Activated T-helper 1 cell treated with anti-CD3 and anti-CD28 coated beads, Interleukin-12 subunit alpha, Interleukin-12 subunit beta, Interleukin-2, Interleukin-4 antibody, amounts not matched to agents 30 ng/mL and 10 ng/mL and 1 ng/mL, durations not matched to agents 14 hours and 24 hours and 36 hours (primary cell): ENCODE data around the gene BCAM. TPM values are rescaled to one million over a fixed set of nuclear protein-coding genes. Genes with fewer than 3 reads are reported as not detected.
"Not testable (repeated sequence)": the region's sequence is repeated elsewhere in the genome, so short reads cannot be mapped to it uniquely, and the experiment has no call there.

Experiments
- DNase-seq: peaks from one replicate; pipeline ENCODE4 v3.0.0; 2021; ENCODE audit warnings: low spot score
- H3K27ac Mint-ChIP-seq: one replicate; pipeline ENCODE4 v1.8.0; 2021; ENCODE audit warnings: mild to moderate bottlenecking, mixed read lengths
- H3K27me3 Mint-ChIP-seq: one replicate; pipeline ENCODE4 v1.8.0; 2022; ENCODE audit warnings: mild to moderate bottlenecking, moderate library complexity, mixed read lengths; ENCODE audit not compliant: insufficient read depth
- H3K36me3 Mint-ChIP-seq: one replicate; pipeline ENCODE4 v1.8.0; 2021; ENCODE audit warnings: low read depth, mixed read lengths
- H3K4me1 Mint-ChIP-seq: one replicate; pipeline ENCODE4 v1.8.0; 2021; ENCODE audit warnings: low read depth, mixed read lengths
- H3K4me3 Mint-ChIP-seq: one replicate; pipeline ENCODE4 v1.8.0; 2021; ENCODE audit warnings: mild to moderate bottlenecking, moderate library complexity, mixed read lengths
- H3K9me3 Mint-ChIP-seq: one replicate; pipeline ENCODE4 v1.8.0; 2021; ENCODE audit warnings: mixed read lengths
- intact Hi-C: fragments of 100-400 bp; cut with micrococcal nuclease; formaldehyde crosslinking; loops from one replicate; pipeline ENCODE4 v1.15.1; 2024
- total RNA-seq: library from RNA; stranded (reverse); gene quantifications from 2 replicates; pipeline ENCODE4 v1.2.3, GENCODE V29; 2022

The BCAM gene
- total RNA-seq, 1 donor from 2014 or later: not detected

DNA sequence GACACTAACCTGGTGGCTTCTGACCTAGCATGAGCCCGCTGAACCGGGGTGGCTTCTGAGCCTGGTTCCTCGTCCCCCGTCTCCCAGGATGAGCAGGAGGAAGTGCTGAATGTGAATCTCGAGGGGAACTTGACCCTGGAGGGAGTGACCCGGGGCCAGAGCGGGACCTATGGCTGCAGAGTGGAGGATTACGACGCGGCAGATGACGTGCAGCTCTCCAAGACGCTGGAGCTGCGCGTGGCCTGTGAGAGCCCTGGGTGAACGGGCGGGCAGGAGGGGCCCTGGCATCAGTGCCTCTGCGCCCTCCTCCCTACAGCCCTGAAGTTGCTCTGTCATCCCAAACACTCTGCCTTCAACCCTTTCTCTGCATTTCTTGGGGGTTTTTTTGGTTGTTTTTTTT lies 5.6 kb downstream of the BCAM start:
- Mint-ChIP-seq H3K9me3 (no peaks in the 10 kb centered on the region), H3K4me3 (no peak overlapping the region), H3K27ac (no peak overlapping the region), H3K4me1 (no peaks in the 10 kb centered on the region), H3K27me3 (peaks cover 4% of the 10 kb centered on the region), H3K36me3 (no peaks in the 10 kb centered on the region)
- no peak for DNase-seq
- intact Hi-C loops: no loop called here

GRCh38 chr19:44816301-44816700 lies 7.4 kb downstream of the BCAM start:
- Mint-ChIP-seq H3K36me3 (no peaks in the 10 kb centered on the region), H3K27ac (no peak overlapping the region), H3K27me3 (peaks cover 1% of the 10 kb centered on the region), H3K4me1 (no peaks in the 10 kb centered on the region), H3K9me3 (no peaks in the 10 kb centered on the region), H3K4me3 (no peak overlapping the region)
- no peak for DNase-seq
- intact Hi-C loops: no loop called here

- no peak overlapping the region for H3K27ac Mint-ChIP-seq
- intact Hi-C loops: no loop called here
- H3K36me3 Mint-ChIP-seq: no peaks in the 10 kb centered on the region
- no peak overlapping the region for H3K4me3 Mint-ChIP-seq
- DNase-seq: no peak
- peaks cover 1% of the 10 kb centered on the region for H3K27me3 Mint-ChIP-seq
- no peaks in the 10 kb centered on the region for H3K9me3 Mint-ChIP-seq
- H3K4me1 Mint-ChIP-seq: no peaks in the 10 kb centered on the region
Observed at GRCh38 chr19:44817725-44818465, 9.0 kb downstream of the BCAM start.

DNA sequence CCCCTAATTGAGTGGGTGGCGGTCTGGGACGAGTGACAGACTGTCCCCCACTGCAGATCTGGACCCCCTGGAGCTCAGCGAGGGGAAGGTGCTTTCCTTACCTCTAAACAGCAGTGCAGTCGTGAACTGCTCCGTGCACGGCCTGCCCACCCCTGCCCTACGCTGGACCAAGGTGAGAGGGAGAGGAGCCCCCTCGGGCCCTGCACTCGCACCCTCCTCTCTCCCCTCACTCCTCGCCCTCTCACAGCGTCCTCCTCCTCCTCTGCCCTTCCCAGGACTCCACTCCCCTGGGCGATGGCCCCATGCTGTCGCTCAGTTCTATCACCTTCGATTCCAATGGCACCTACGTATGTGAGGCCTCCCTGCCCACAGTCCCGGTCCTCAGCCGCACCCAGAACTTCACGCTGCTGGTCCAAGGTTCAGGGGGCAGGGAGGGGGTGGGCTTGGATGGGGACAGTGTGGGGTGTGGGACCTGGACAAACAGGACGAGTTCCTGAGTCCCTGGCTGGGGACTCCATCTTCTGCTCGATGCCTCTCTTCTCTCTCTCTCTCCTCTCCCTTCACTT lies 9.6 kb downstream of the BCAM start:
- DNase-seq: no peak
- intact Hi-C loops: no loop called here
- no peak overlapping the region for H3K27ac Mint-ChIP-seq
- peaks cover 1% of the 10 kb centered on the region for H3K27me3 Mint-ChIP-seq
- H3K4me1 Mint-ChIP-seq: no peaks in the 10 kb centered on the region
- H3K9me3 Mint-ChIP-seq: no peaks in the 10 kb centered on the region
- no peaks in the 10 kb centered on the region for H3K36me3 Mint-ChIP-seq
- no peak overlapping the region for H3K4me3 Mint-ChIP-seq

DNA sequence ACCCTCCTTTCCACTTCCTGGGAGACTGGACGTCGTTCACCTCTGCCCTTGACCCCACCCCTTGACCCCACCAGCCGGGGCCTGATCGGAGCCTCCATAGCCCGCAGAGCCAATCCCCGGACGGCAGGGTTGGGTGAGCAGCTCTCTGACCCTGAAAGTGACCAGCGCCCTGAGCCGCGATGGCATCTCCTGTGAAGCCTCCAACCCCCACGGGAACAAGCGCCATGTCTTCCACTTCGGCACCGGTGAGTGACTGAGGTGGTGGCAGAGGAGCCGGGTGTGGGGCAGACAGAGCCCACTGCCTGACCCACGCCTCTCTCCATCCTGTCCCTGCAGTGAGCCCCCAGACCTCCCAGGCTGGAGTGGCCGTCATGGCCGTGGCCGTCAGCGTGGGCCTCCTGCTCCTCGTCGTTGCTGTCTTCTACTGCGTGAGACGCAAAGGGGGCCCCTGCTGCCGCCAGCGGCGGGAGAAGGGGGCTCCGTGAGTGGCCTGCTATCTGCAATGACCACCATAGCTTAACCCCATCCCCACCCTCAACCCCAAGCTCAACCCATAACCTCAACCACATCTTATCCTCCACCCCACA lies 10.4 kb downstream of the BCAM start:
- H3K36me3 Mint-ChIP-seq: no peaks in the 10 kb centered on the region
- H3K9me3 Mint-ChIP-seq: no peaks in the 10 kb centered on the region
- no peak overlapping the region for H3K27ac Mint-ChIP-seq
- no peaks in the 10 kb centered on the region for H3K27me3 Mint-ChIP-seq
- no peak overlapping the region for H3K4me3 Mint-ChIP-seq
- no peak for DNase-seq
- no peaks in the 10 kb centered on the region for H3K4me1 Mint-ChIP-seq
- intact Hi-C loops: no loop called here

GRCh38 chr19:44820648-44821609 lies 12.0 kb downstream of the BCAM start:
- no peaks in the 10 kb centered on the region for H3K4me1 Mint-ChIP-seq
- no peak for DNase-seq
- intact Hi-C loops: no loop called here
- H3K27me3 Mint-ChIP-seq: peaks cover 6% of the 10 kb centered on the region
- no peaks in the 10 kb centered on the region for H3K36me3 Mint-ChIP-seq
- H3K27ac Mint-ChIP-seq: no peak overlapping the region
- no peaks in the 10 kb centered on the region for H3K9me3 Mint-ChIP-seq
- H3K4me3 Mint-ChIP-seq: no peak overlapping the region

- H3K4me3 Mint-ChIP-seq: no peak overlapping the region
- intact Hi-C loops: no loop called here
- H3K27me3 Mint-ChIP-seq: peaks cover 8% of the 10 kb centered on the region
- DNase-seq: no peak
- no peaks in the 10 kb centered on the region for H3K9me3 Mint-ChIP-seq
- H3K4me1 Mint-ChIP-seq: no peaks in the 10 kb centered on the region
- no peaks in the 10 kb centered on the region for H3K36me3 Mint-ChIP-seq
- H3K27ac Mint-ChIP-seq: no peak overlapping the region
Observed at GRCh38 chr19:44822177-44822576, 13.3 kb downstream of the BCAM start.

DNA sequence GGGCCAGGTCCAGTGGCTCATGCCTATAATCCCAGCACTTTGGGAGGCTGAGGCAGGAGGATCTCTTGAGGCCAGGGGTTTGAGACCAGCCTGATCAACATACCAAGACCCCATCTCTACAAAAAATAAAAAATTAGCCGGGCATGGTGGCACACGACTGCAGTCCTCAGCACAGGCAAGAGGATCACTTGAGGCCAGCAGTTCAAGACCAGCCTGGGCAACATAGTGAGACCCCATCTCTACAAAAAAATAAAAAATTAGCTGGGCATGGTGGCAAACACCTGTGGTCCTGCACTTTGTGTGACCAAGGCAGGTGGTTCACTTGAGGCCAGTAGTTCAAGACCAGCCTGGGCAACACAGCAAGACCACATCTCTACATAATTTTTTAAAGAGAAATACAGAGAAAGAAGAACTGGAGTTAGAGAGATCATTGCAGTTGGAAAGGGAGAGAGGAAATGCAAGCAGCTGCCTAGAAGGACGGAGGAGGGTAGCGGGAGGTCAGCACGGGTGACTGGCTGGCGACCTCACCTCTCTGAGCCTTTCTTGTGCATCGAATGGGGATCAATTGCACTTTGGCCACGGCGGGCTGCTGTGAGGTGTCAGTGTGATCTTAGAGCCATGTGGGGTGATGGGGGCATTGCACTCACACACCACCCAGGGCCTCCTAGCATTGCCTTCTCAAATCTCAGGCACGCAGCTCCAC lies 13.9 kb downstream of the BCAM start:
- H3K4me1 Mint-ChIP-seq: no peaks in the 10 kb centered on the region
- intact Hi-C loops: no loop called here

GRCh38 chr19:44823373-44823698 lies 14.4 kb downstream of the BCAM start:
- Mint-ChIP-seq H3K36me3 (no peaks in the 10 kb centered on the region), H3K9me3 (no peaks in the 10 kb centered on the region), H3K4me1 (no peaks in the 10 kb centered on the region), H3K27ac (no peak overlapping the region), H3K27me3 (peaks cover 8% of the 10 kb centered on the region), H3K4me3 (no peak overlapping the region)
- intact Hi-C loops: no loop called here
- DNase-seq: no peak

More for the DNA sequence above, 13.9 kb downstream of the BCAM start:
- Mint-ChIP-seq H3K4me3 (no peak overlapping the region), H3K27ac (no peak overlapping the region), H3K9me3 (no peaks in the 10 kb centered on the region), H3K36me3 (no peaks in the 10 kb centered on the region), H3K27me3 (peaks cover 8% of the 10 kb centered on the region)
- DNase-seq: no peak

DNA sequence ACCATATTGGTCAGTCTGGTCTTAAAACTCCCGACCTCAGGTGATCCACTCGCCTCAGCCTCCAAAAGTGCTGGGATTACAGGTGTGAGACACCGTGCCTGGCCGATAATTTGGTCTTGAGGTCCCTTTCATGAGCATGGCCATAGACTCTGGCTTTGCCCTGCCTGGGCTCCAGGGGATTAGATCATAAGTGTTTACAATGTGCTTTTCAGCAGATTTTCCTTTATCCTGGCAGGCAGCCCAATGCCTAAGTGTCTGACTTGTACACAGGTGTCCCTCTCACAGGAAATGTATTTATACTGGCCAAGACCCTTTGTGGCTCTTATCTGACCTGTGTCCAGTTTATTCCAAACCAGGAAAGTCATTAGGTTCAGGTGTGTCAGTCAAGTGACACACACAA lies 15.9 kb downstream of the BCAM start:
- H3K27me3 Mint-ChIP-seq: peaks cover 10% of the 10 kb centered on the region
- no peaks in the 10 kb centered on the region for H3K36me3 Mint-ChIP-seq
- H3K4me1 Mint-ChIP-seq: no peaks in the 10 kb centered on the region
- no peaks in the 10 kb centered on the region for H3K9me3 Mint-ChIP-seq
- H3K4me3 Mint-ChIP-seq: no peak overlapping the region
- H3K27ac Mint-ChIP-seq: no peak overlapping the region
- intact Hi-C loops: no loop called here
- no peak for DNase-seq

DNA sequence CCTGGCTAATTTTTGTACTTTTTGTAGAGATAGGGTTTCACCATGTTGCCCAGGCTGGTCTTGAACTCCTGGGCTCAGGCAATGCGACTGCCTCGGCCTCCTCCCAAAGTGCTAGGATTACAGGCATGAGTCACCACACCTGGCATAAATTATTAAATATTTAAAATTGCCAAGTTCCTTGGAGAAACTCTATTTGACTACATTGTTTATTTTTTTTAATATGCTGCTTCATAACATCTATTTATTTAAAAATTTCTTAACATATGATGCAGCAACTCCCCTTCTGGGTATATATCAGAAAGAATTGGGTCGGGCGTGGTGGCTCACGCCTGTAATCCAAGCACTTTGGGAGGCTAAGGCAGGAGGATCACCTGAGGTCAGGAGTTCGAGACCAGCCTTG lies 24.0 kb downstream of the BCAM start:
- DNase-seq, H3K4me3 Mint-ChIP-seq, H3K4me1 Mint-ChIP-seq, H3K36me3 Mint-ChIP-seq, H3K9me3 Mint-ChIP-seq, H3K27me3 Mint-ChIP-seq, intact Hi-C loops, H3K27ac Mint-ChIP-seq: not testable (repeated sequence)

DNA sequence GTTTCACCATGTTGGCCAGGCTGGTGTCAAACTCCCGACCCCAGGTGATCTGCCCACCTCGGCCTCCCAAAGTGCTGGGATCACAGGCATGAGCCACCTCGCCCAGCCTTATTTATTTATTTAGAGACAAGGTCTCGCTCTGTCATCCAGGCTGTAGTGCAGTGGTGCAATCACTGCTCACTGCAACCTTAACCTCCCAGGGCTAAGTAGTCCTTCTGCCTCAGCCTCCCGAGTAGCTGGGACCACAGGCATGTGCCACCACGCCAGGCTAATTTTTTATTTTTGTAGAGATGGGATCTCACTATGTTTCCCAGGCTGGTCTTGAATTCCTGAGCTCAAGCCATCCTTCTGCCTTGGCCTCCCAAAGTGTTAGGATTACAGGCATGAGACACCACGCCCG lies 25.5 kb downstream of the BCAM start:
- H3K4me1 Mint-ChIP-seq, H3K27ac Mint-ChIP-seq, intact Hi-C loops, H3K27me3 Mint-ChIP-seq, H3K4me3 Mint-ChIP-seq, H3K9me3 Mint-ChIP-seq, H3K36me3 Mint-ChIP-seq, DNase-seq: not testable (repeated sequence)
